Neutrophil (primary cell): ENCODE measurements around the gene BRIX1.
"Not testable (repeated sequence)": the region's sequence is repeated elsewhere in the genome, so short reads cannot be mapped to it uniquely, and the experiment has no call there.

Source experiments
- H3K27ac ChIP-seq: fragments of 200-600 bp; sonication (generic); 2 replicates; pipeline ENCODE4 v1.5.1; 2016; ENCODE audit warnings: mild to moderate bottlenecking, moderate library complexity
- H3K27me3 ChIP-seq: fragments of 200-600 bp; sonication (generic); 2 replicates; pipeline ENCODE4 v1.6.0; 2016; ENCODE audit warnings: mild to moderate bottlenecking
- H3K36me3 ChIP-seq: fragments of 200-600 bp; sonication (generic); 2 replicates; pipeline ENCODE4 v1.5.1; 2017
- H3K4me1 ChIP-seq, 2 experiments: fragments of 200-600 bp in 1 of 2; sonication (generic) in 1 of 2; 1 replicate in 1 of 2; 2 replicates in 1 of 2; pipeline versions ENCODE4 v1.5.1 to v1.6.1; 2013 to 2016; ENCODE audit warnings: low read depth in 1 of 2, low read length in 1 of 2, mild to moderate bottlenecking in 1 of 2, moderate library complexity in 1 of 2; ENCODE audit not compliant: control insufficient read depth in 1 of 2, insufficient read depth in 1 of 2
- H3K4me3 ChIP-seq, 2 experiments: fragments of 200-600 bp in 1 of 2; sonication (generic) in 1 of 2; 1 replicate in 1 of 2; 2 replicates in 1 of 2; pipeline ENCODE4 v1.5.1; 2013 to 2016; ENCODE audit warnings: low read depth in 1 of 2, low read length in 1 of 2, mild to moderate bottlenecking in 1 of 2, moderate library complexity in 1 of 2
- H3K9me3 ChIP-seq: fragments of 200-600 bp; sonication (generic); 2 replicates; pipeline ENCODE4 v1.5.1; 2016
- TF ChIP-seq, protein P1 (sequence below): fragments of 200-600 bp; sonication (generic); IDR thresholded peaks from 2 replicates; pipeline ENCODE4 v1.5.1; 2016; ENCODE audit warnings: antibody characterized with exemption

Gene BRIX1

DNA sequence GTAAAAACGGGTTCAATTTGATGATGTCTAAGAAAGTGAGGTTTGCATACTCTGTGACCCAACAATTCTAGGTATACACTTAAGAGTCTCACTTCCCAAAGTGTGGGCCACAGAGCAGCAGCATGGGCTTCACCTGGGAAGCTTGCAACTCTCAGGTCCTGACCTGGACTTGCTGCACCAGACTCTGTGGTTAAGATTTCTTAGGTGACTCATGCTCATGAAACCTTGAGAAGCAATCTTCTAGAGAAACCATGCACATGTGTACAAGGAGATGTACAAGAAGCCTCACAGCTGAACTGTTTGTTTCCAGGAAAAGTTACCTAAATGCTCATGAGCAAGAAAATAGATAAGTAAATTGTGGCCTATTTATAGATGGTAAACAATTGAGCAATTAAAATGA lies 43.8 kb downstream of the BRIX1 start:
- Histone ChIP-seq H3K9me3 (no peaks in the 10 kb centered on the region), H3K4me3 (no peak overlapping the region), H3K27ac (no peak overlapping the region), H3K27me3 (no peaks in the 10 kb centered on the region), H3K4me1 (no peaks in the 10 kb centered on the region), H3K36me3 (peaks cover 14% of the 10 kb centered on the region)
- TF ChIP-seq, protein P1, sequence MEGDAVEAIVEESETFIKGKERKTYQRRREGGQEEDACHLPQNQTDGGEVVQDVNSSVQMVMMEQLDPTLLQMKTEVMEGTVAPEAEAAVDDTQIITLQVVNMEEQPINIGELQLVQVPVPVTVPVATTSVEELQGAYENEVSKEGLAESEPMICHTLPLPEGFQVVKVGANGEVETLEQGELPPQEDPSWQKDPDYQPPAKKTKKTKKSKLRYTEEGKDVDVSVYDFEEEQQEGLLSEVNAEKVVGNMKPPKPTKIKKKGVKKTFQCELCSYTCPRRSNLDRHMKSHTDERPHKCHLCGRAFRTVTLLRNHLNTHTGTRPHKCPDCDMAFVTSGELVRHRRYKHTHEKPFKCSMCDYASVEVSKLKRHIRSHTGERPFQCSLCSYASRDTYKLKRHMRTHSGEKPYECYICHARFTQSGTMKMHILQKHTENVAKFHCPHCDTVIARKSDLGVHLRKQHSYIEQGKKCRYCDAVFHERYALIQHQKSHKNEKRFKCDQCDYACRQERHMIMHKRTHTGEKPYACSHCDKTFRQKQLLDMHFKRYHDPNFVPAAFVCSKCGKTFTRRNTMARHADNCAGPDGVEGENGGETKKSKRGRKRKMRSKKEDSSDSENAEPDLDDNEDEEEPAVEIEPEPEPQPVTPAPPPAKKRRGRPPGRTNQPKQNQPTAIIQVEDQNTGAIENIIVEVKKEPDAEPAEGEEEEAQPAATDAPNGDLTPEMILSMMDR: no peak

DNA sequence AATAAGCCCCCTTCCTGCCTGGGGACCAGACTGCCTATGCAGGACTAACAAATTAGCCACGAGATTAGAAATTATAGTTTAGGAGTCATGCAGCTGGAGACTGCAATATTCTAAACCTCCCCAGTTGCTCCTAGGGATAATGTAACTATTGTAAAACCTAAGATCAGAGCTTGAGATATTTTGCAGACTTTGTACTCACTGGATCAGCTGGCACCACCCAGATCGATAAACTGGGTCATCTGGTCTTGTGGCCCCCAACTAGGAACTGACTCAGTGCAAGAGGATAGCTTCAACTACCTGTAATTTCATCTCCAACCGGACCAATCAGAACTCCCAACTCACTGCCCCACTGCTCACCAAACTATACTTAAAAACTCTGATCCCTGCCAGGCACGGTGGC lies 52.0 kb downstream of the BRIX1 start:
- H3K27me3 ChIP-seq: no peaks in the 10 kb centered on the region
- no peak overlapping the region for H3K4me3 ChIP-seq
- no peak overlapping the region for H3K27ac ChIP-seq
- no peaks in the 10 kb centered on the region for H3K9me3 ChIP-seq
- H3K4me1 ChIP-seq: no peaks in the 10 kb centered on the region
- TF ChIP-seq, protein P1: no peak
- no peaks in the 10 kb centered on the region for H3K36me3 ChIP-seq

DNA sequence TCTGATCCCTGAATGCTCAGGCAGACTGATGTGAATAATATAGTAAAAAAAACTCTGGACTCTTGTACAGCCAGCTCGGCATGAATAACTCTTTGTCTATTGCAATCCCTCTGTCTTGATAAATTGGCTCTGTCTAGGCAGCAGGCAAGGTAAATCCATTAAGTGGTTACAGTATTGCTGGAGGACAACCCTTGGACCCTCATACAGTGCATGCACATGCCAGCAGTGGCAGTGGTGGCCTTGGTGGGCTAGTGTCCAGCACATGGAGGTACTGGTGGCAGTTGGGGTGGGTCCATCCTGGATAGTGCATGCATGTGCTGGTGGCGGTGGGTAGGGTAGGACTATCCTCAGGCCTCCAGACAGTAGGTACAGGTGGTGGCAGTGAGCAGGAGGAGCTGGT lies 52.7 kb downstream of the BRIX1 start:
- Histone ChIP-seq H3K36me3 (no peaks in the 10 kb centered on the region), H3K4me1 (no peaks in the 10 kb centered on the region), H3K4me3 (no peak overlapping the region), H3K9me3 (no peaks in the 10 kb centered on the region), H3K27me3 (no peaks in the 10 kb centered on the region), H3K27ac (no peak overlapping the region)
- TF ChIP-seq, protein P1: no peak

DNA sequence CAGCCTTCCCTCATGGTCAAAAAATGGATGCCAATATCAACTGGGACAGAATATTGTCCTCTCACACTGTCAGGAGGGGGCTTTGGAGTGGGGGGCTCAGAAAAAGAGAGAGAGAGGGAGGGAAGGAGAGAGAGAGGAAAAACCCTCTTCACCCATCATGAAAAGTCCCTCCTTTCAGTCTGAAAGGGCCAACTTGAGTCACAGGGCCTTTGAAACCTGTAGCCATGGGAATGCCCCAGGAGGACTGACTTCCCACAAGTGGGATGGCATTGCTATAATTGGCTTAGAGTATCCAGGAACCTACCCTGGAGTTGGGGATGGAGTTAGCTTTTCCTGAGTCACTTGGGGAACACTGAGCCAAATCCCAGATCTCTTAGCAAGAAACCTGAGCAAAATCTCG lies 55.0 kb downstream of the BRIX1 start:
- Histone ChIP-seq H3K9me3 (no peaks in the 10 kb centered on the region), H3K27ac (no peak overlapping the region), H3K4me3 (no peak overlapping the region), H3K4me1 (no peaks in the 10 kb centered on the region), H3K27me3 (no peaks in the 10 kb centered on the region), H3K36me3 (no peaks in the 10 kb centered on the region)
- TF ChIP-seq, protein P1: no peak

DNA sequence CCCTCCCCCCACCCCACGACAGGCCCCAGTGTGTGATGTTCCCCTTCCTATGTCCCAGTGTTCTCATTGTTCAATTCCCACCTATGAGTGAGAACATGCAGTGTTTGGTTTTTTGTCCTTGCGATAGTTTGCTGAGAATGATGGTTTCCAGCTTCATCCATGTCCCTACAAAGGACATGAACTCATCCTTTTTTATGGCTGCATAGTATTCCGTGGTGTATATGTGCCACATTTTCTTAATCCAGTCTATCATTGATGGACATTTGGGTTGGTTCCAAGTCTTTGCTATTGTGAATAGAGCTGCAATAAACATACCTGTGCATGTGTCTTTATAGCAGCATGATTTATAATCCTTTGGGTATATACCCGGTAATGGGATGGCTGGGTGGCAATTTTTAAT lies 56.1 kb downstream of the BRIX1 start:
- not testable (repeated sequence) for H3K27me3 ChIP-seq, H3K4me3 ChIP-seq

More for the DNA sequence above, 56.1 kb downstream of the BRIX1 start:
- H3K27ac ChIP-seq, H3K36me3 ChIP-seq, H3K4me1 ChIP-seq, H3K9me3 ChIP-seq: not testable (repeated sequence)
